Left ventricle myocardium inferior (tissue), 1 donor: ENCODE results near the gene UBE2F. TPM values are rescaled to one million over a fixed set of nuclear protein-coding genes. Genes with fewer than 3 reads are reported as not detected.
"Not testable (repeated sequence)": the region's sequence is repeated elsewhere in the genome, so short reads cannot be mapped to it uniquely, and the experiment has no call there.

Source experiments
- DNase-seq: peaks from one replicate; pipeline ENCODE4 v3.0.0-alpha.2; 2020
- H3K27ac ChIP-seq: fragments of 200-600 bp; replicated peaks from 2 replicates; pipeline ENCODE4 v1.8.0; 2021
- H3K27me3 ChIP-seq: fragments of 200-600 bp; 2 replicates; pipeline ENCODE4 v1.8.0; 2021; ENCODE audit warnings: low read depth
- H3K36me3 ChIP-seq: fragments of 200-600 bp; 2 replicates; pipeline ENCODE4 v1.8.0; 2021
- H3K4me1 ChIP-seq: fragments of 200-600 bp; 2 replicates; pipeline ENCODE4 v1.8.0; 2021
- H3K4me3 ChIP-seq: fragments of 200-600 bp; 2 replicates; pipeline ENCODE4 v1.8.0; 2021; ENCODE audit warnings: mild to moderate bottlenecking, moderate library complexity
- H3K9me3 ChIP-seq: fragments of 200-600 bp; replicated peaks from 2 replicates; pipeline ENCODE4 v1.8.0; 2021
- intact Hi-C: fragments of 100-400 bp; cut with micrococcal nuclease; formaldehyde crosslinking; loops from one replicate; pipeline ENCODE4 v1.11.0; 2022
- total RNA-seq: library from RNA; stranded (reverse); fragmentation: NEBNext Ultra II Directional; extraction: Animal tissue kit (Norgen Biotek cat#: 25700); gene quantifications from one replicate; pipeline ENCODE4 v1.2.1, GENCODE V29; 2021
- TF ChIP-seq, protein P1 (sequence below): fragments of 200-600 bp; IDR thresholded peaks from 2 replicates; pipeline ENCODE4 v1.8.0; 2021; ENCODE audit warnings: antibody characterized with exemption, mild to moderate bottlenecking, borderline replicate concordance
- donor health status: DM: no; HTN: yes; CAD: no; lungs with severe emphysema.

UBE2F gene
- total RNA-seq, 1 donor from 2014 or later = 63.5 TPM

DNA sequence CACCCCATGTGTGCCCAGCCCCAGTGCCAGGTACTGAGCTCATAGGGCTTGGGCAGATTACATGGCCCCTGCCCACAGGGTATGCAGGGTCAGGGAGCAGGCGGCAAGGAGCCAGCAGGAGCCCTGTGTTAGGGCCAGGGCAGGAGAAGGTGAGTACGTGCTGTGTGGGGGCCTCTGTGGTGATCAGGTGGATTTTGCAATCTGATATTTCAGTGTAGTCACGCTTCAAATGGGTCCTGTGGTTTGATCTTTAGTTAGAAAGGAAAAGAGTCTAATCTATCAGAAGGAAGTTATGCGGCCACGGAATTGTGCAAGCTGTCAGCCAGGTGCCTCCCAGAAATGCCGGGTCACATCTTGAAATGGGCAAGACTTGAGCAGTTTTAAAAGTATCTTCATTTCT is 13.9 kb downstream of the UBE2F start:
- H3K36me3 ChIP-seq = peaks cover 5% of the 10 kb centered on the region
- no peaks in the 10 kb centered on the region for H3K9me3 ChIP-seq
- TF ChIP-seq, protein P1, sequence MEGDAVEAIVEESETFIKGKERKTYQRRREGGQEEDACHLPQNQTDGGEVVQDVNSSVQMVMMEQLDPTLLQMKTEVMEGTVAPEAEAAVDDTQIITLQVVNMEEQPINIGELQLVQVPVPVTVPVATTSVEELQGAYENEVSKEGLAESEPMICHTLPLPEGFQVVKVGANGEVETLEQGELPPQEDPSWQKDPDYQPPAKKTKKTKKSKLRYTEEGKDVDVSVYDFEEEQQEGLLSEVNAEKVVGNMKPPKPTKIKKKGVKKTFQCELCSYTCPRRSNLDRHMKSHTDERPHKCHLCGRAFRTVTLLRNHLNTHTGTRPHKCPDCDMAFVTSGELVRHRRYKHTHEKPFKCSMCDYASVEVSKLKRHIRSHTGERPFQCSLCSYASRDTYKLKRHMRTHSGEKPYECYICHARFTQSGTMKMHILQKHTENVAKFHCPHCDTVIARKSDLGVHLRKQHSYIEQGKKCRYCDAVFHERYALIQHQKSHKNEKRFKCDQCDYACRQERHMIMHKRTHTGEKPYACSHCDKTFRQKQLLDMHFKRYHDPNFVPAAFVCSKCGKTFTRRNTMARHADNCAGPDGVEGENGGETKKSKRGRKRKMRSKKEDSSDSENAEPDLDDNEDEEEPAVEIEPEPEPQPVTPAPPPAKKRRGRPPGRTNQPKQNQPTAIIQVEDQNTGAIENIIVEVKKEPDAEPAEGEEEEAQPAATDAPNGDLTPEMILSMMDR = no peak
- H3K27me3 ChIP-seq = no peaks in the 10 kb centered on the region
- no peak overlapping the region for H3K27ac ChIP-seq
- H3K4me3 ChIP-seq = no peak overlapping the region
- peaks cover 93% of the 10 kb centered on the region for H3K4me1 ChIP-seq
- DNase-seq = no peak
- intact Hi-C loops = no loop called here

DNA sequence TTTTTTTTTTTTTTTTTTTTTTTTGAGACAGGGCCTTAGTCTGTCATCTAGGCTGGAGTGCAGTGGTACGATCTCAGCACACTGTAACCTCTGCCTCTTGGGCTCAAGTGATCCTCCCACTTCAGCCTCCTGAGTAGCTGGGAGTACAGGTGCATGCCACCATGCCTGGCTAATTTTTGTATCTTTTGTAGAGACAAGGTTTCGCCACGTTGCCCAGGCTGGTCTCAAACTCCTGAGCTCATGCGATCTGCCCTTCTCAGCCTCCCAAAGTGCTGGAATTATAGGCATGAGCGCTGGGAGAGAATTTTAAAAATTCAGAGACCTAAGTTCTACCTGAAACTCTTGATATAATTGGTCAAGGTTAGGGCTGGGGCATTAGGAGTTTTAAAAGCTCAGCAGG is 14.8 kb downstream of the UBE2F start:
- peaks cover 92% of the 10 kb centered on the region for H3K4me1 ChIP-seq
- H3K36me3 ChIP-seq, H3K27me3 ChIP-seq, DNase-seq, intact Hi-C loops, H3K4me3 ChIP-seq, H3K9me3 ChIP-seq: not testable (repeated sequence)
- peak overlapping the region; percentile 68 for H3K27ac ChIP-seq

DNA sequence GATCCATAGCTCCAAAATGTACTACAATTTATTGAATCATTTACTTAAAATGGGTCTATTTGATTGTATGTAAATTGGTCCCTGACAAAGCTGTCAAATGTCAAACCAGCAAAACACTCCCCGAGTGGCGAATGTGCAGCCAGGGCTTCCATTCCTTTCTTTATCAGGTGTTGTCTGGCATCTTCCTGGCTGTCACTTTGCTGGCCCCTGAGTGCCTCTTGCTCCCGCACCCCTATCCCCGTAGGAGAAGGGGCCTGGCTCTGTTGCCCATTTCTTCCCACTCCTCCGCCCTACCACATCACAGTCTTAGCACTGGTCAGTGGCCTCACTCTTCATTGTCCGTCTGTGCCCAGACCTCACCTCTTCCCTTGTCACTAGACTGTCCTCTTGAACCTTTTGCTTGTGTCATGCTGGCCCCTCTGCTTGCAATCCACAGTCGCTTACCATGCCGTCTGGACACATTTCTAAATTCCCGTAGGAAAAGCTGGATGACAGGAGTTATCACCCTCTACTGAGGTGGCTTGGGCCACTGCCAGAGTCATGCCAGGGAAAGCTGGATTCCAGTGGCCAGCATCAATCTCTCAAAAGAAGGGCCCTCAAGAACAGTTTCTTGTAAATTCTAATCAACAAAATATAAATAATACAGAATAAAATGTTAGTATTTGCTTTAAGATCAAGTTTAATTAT is 15.4 kb downstream of the UBE2F start:
- Histone ChIP-seq H3K9me3 (no peaks in the 10 kb centered on the region), H3K4me3 (no peak overlapping the region), H3K4me1 (peaks cover 86% of the 10 kb centered on the region), H3K27me3 (no peaks in the 10 kb centered on the region), H3K36me3 (no peaks in the 10 kb centered on the region), H3K27ac (peak overlapping the region; percentile 68)
- TF ChIP-seq, protein P1 = no peak
- intact Hi-C loops = no loop called here
- DNase-seq = no peak

DNA sequence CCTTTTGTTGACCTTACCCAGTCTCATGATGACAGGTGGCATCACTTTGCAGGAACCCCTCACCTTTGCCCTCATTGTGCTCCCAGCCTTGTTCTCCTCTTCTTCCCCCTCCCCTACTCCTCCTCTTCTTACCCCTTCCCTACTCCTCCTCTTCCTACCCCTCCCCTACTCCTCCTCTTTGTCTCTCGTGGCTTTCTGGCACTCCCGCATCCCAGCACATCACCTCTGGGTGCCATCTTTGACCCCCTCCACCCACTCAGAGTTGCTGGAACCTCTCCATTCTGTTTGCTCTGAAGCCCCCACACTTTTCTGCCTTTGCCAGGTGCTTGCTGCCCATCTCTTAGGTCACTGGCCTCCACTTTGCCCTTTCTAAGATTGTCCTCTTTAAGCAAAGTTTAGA is 17.1 kb downstream of the UBE2F start:
- H3K36me3 ChIP-seq = no peaks in the 10 kb centered on the region
- no peaks in the 10 kb centered on the region for H3K9me3 ChIP-seq
- intact Hi-C loops = no loop called here
- DNase-seq = no peak
- peaks cover 69% of the 10 kb centered on the region for H3K4me1 ChIP-seq
- H3K27me3 ChIP-seq = no peaks in the 10 kb centered on the region
- TF ChIP-seq, protein P1 = no peak
- H3K27ac ChIP-seq = no peak overlapping the region
- no peak overlapping the region for H3K4me3 ChIP-seq

DNA sequence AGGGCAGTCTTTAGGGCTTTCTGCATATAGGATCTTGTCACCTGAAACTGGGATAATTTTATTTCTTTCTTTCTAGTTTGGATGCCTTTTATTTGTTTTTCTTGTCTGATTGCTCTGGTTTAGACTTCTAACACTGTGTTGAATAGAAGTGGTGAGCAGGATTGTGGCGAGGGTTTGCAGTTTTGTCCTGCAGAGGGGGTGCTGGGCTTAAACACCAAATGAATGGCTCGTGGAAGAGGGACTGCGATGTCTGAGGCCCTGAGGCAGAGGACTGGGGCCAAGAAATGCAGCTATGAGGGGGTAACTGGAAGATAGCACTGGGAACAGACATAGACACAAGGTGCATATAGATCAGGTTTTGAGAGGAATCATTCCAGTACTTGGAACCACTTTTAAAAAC is 20.5 kb downstream of the UBE2F start:
- intact Hi-C loops = no loop called here
- TF ChIP-seq, protein P1 = no peak
- Histone ChIP-seq H3K36me3 (peaks cover 17% of the 10 kb centered on the region), H3K27ac (no peak overlapping the region), H3K4me3 (no peak overlapping the region), H3K9me3 (no peaks in the 10 kb centered on the region), H3K4me1 (peaks cover 35% of the 10 kb centered on the region), H3K27me3 (no peaks in the 10 kb centered on the region)
- no peak for DNase-seq

DNA sequence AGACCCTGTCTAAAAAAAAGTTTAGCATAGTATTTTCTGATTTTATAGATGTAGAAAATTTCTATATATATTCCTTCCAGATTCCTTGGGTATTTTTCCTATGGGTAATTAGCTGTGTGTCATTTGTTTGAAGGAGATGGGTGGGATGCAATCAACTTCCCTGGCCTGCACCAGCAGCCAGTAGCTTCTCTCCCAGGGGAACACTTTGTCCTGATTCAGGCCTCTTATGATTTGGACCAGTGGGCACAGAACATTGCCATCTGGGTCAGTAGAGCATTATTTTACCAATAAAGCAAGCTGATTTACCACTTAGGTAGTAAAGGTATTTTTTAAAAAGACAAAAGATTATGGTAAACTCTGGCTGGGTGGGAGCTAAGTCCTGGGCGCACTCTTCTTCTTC is 26.9 kb downstream of the UBE2F start:
- no peaks in the 10 kb centered on the region for H3K27me3 ChIP-seq
- no peaks in the 10 kb centered on the region for H3K4me1 ChIP-seq
- peaks cover 32% of the 10 kb centered on the region for H3K36me3 ChIP-seq
- no peak overlapping the region for H3K4me3 ChIP-seq
- no peak overlapping the region for H3K27ac ChIP-seq
- no peaks in the 10 kb centered on the region for H3K9me3 ChIP-seq
- TF ChIP-seq, protein P1 = no peak
- intact Hi-C loops = no loop called here
- DNase-seq = no peak
